Nucleus accumbens (tissue), 56 donors: Measurements from ENCODE around the gene DRD1.

Experiments
- DNase-seq, 56 donors: peaks; one replicate each; lab custom pipeline; 2025; lab: John Stamatoyannopoulos, UW

DRD1 gene

GRCh38 chr5:175444060-175444904, at the start of gene DRD1:
Gene DRD1 (minus strand): TSS chr5:175444182. CDS start chr5:175443099, 1,083 bp downstream.
- DNase-seq: peak in 40 of 56 donors; percentile 8 to 75 (median 43)

- DNase-seq: no peak
These were observed 49.7 kb upstream of the DRD1 start for GRCh38 chr5:175493726-175494125.

DNA sequence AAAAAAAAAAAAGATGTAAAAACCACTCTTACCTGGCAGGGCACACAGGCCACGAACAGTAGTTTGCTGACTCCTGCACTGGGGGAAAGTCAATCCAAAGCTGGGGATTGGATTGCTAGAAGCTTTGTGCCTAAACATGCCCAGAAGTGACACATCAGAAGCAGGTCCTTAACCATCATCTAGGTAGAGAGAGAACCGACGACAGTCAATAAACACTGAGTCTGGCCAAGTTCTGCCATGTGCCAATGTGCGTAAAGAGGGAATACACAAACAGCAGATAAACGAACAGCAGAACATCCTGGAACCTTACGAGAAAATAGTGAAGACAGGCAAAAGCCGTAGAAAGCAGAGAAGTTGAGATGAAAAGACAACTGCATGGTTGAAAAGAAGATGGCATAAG, 49.3 kb upstream of the DRD1 start:
- DNase-seq: no peak

- no peak for DNase-seq
These were observed 47.2 kb upstream of the DRD1 start for GRCh38 chr5:175491223-175491622.

DNA sequence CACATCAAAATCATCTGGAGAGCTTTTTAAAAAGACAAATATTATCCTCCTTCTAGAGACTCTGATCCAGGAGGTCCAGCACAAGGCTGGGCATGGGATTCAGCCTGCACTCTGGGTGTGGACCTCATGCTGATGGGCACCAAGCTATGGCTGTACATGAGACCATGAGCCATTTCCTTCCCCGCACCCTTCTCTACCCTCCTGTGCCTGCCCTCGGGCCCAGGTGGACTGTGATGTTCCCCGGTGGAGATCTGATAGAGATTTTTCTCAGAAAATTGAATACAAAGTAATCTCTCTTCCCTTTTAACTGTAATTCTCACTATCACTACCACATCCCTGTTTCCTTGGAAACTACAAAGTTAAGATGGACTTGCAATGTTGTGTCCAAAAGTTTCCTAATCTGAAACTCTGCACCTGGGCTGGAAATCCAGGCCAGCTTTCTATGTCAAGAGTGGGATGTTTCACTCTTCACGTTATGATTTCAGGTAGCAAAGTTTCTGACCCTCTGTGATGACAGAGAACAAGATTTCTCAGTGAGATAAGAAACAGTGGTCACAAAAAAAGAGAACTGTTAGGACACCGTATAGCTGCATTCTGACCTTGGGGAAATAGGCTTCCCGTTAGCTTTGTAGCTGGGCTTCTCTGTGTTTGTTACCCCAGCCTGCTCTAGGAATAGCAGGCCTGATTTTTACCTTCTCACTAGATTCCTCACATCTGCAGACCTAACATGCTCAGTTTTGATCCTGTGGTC, 45.9 kb upstream of the DRD1 start:
- DNase-seq: no peak

DNA sequence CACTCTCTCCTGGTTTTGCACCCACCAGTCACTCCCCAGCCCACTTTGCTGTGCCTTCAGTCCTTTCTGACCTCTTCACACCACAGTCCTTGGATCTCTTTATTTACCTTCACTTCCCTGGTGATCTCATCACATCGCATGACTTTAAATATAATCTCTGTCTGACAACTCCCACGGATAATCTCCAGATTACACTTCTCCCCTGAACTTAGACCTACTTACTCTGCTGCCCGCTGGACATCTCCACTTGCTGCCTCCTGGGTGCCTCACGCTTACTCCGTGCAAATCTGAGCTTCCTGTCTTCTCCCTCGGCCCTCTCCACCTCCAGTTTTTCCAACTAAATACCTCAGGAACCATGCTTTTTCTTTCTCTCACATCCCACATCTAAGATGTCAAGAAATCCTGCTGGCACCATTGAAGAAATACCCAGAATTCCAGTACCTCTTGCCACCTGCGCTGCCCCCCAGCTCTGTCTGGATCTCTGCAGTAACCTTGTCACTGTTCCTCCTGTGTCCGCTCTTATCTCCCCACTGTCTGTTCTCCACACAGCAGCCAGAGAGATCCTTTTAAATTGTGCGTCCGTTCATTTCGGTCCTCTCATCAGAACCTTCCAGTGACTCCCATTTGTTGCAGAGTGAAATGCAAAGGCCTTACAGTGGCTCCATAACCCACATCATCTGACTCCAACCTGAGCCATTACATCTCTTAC, 43.7 kb upstream of the DRD1 start:
- DNase-seq: no peak

DNA sequence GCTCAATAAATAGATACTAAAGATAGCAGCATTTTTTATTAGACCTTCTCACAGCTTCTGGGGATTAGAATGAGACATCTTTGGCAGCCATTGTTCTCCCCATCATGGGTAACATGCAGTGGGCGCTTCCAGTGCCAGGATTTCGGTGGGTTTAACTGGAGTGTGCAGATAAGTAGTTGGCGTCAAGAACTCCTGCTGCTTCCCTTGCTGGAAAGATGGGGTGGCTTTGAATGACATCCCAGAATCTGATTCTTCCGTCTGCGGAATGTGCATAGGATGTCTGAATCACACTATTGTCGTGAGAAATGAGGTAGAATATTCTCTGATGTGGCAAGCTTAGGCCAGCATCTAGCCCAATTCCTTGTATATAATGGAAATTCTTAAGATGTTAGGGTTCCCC, 41.6 kb upstream of the DRD1 start:
- peak in 4 of 56 donors; percentile 19 to 38 (median 22) for DNase-seq

- no peak for DNase-seq
These were observed 40.8 kb upstream of the DRD1 start for GRCh38 chr5:175484829-175485228.

- DNase-seq: no peak
These were observed 40.3 kb upstream of the DRD1 start for GRCh38 chr5:175484322-175484721.

DNA sequence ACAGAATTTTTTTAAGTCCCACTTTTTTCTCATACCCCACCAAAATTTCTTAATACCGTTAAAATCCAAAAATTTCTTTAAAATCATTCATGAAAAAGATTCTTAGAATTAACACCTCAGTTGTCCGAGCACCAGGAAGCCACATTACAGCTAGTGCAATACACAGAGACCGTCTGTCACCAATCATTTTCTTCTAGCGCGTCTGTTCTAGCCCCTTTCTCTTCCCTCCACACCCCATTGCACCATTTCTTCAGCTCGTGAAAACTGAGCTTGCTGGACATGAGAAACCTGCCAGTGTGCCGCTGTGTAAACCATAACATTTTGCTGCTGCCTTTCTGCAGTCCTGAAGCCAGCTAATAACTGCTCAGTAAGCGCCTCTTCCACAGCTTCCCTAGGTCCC, 39.4 kb upstream of the DRD1 start:
- DNase-seq: no peak

GRCh38 chr5:175479125-175479881, 35.3 kb upstream of the DRD1 start:
- DNase-seq: no peak

GRCh38 chr5:175478384-175479124, 34.6 kb upstream of the DRD1 start, which contains the start of gene SFXN1:
Gene SFXN1 (plus strand): TSS chr5:175478560. CDS start chr5:175492104, 13,544 bp downstream.
- peak in 54 of 56 donors; percentile 18 to 90 (median 74) for DNase-seq

DNA sequence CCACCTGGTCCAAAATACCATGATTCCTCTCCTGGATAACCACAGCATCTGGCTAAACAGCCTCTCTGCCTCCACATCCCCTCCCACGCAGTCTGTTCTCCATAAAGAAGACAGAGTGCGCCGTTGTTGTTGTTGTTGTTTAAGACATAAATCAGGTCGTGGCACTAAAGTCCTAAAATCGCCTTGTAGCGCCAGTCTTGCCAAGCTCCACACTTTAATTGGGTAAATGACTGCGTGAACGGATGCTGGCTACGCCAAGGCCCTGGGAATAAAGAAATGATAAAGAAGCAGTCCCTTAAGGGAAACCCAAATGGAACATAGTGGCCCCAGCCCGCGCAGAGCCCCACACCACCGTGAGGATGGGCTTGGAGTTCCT, 34.0 kb upstream of the DRD1 start:
- DNase-seq: peak in 1 of 56 donors; percentile 46

- DNase-seq: no peak
These were observed 33.5 kb upstream of the DRD1 start for GRCh38 chr5:175477440-175477839.

DNA sequence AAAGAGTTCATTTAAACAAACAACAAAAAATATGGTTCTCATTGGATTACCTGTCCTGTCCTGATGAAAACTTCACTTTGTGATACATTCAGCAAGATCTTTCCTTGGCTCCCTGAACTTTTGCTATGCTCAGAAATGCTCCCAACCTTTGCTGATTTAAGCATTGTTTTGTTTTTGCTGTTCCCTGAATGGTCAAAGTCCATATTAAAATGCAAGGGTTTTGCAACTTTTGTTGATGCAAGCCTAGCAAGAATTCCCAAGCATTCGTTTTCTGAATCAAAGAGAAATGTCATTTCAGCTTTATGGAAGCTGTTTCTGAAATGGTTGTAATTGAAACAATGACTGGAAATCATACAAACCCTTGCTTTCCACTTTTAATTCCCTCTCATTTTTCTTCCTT, 31.3 kb upstream of the DRD1 start:
- no peak for DNase-seq

DNA sequence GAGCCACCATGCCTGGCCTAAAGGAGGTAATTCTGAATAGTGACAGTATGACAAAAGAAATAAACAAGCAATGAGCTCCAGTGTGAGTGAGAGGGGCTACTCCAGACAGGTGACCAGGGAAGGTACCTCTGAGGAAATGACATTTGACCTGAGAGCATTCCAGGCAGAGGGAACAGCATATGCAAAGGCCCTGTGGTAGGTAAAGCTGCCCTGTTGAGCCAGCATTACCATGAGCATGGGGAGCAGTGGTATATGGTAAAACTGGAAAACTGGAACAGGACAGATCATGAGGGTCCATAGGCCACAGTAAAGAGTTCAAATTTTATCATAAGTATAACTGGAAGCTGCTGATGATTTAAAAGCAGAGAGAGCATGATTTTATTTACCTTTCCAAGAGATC, 28.4 kb upstream of the DRD1 start:
- DNase-seq: no peak

DNA sequence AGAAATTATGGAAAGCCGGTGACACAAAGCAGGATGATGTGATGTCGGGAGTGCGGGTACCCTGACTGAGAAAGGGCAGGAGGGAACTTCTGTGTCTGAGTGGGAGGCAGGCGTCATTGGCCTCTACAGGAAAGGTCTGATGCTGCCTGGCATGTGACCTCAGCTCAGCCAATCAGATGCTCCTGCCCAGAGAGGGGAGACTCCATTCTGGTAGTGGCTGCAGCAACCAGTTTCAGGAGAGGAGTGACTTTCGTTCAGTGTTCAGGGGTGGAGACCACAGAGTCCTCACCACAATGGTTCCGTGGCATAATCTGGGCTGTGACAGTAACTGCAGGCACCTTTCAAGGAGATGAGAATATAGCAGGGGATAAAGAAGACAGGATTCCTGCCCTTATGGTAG, 27.6 kb upstream of the DRD1 start:
- no peak for DNase-seq

GRCh38 chr5:175471196-175471595, 27.2 kb upstream of the DRD1 start:
- DNase-seq: no peak

GRCh38 chr5:175470781-175471180, 26.8 kb upstream of the DRD1 start:
- peak in 3 of 56 donors; percentile 4 to 13 (median 7) for DNase-seq

GRCh38 chr5:175469916-175470315, 25.9 kb upstream of the DRD1 start:
- no peak for DNase-seq
